Thyroid gland (tissue), 4 donors: ENCODE measurements around the gene TASOR2. TPM values are rescaled to one million over a fixed set of nuclear protein-coding genes. Genes with fewer than 3 reads are reported as not detected.

Experiments
- DNase-seq, 2 donors: peaks; one replicate each; pipeline ENCODE4 v3.0.0-alpha.2; 2019
- H3K27ac ChIP-seq, 3 donors: fragments of 200-600 bp; sonication (generic); 1 replicate in 2 of 3; 2 replicates in 1 of 3; pipeline ENCODE4 v1.5.1; 2016 to 2019; ENCODE audit warnings: mild to moderate bottlenecking in 1 of 3, moderate library complexity in 1 of 3
- H3K27me3 ChIP-seq: fragments of 200-600 bp; sonication (generic); one replicate; pipeline ENCODE4 v1.5.1; 2019
- H3K36me3 ChIP-seq, 2 donors: fragments of 200-600 bp; sonication (generic); one replicate each; pipeline ENCODE4 v1.5.1; 2016 to 2019
- H3K4me1 ChIP-seq, 2 donors: fragments of 200-600 bp; sonication (generic); one replicate each; pipeline ENCODE4 v1.5.1; 2017 to 2019
- H3K4me3 ChIP-seq, 3 donors: fragments of 200-600 bp; sonication (generic); replicated peaks in 1 of 3; 1 replicate in 2 of 3; 2 replicates in 1 of 3; pipeline ENCODE4 v1.5.1; 2016; ENCODE audit warnings: mild to moderate bottlenecking in 1 of 3
- H3K9me3 ChIP-seq: fragments of 200-600 bp; sonication (generic); one replicate; pipeline ENCODE4 v1.5.1; 2017
- CTCF ChIP-seq, 6 experiments: fragments of 200-600 bp in 3 of 6; fragments of 450-650 bp in 3 of 6; sonication (generic) in 3 of 6; IDR thresholded peaks; one replicate each; pipeline ENCODE4 v1.5.1; 2016 to 2019; ENCODE audit warnings: antibody characterized with exemption in 6 of 6, mild to moderate bottlenecking in 2 of 6, inconsistent platforms in 1 of 6, moderate library complexity in 1 of 6
- POLR2A ChIP-seq, 2 donors: fragments of 450-650 bp; IDR thresholded peaks; one replicate each; pipeline ENCODE4 v1.6.1; 2017; ENCODE audit warnings: antibody characterized with exemption in 2 of 2, mild to moderate bottlenecking in 2 of 2, moderate library complexity in 1 of 2
- WGBS, 2 donors: methylation state at CpG; one replicate each; pipeline ENCODE4 v1.1.5; 2017; 5-methylcytosine and 5-hydroxymethylcytosine counted together
- intact Hi-C: fragments of 100-400 bp; cut with DNase I; formaldehyde crosslinking; loops from one replicate; pipeline ENCODE4 v1.15.1; 2023
- total RNA-seq, 4 donors: library from RNA; depleted of rRNA; stranded (reverse); fragments of >200 nt; gene quantifications; one replicate each; pipeline ENCODE4 v1.2.3, GENCODE V29; 2016

Gene TASOR2
- total RNA-seq, 4 donors from 2014 or later: 73.2 to 132 (median 96.3) TPM

DNA sequence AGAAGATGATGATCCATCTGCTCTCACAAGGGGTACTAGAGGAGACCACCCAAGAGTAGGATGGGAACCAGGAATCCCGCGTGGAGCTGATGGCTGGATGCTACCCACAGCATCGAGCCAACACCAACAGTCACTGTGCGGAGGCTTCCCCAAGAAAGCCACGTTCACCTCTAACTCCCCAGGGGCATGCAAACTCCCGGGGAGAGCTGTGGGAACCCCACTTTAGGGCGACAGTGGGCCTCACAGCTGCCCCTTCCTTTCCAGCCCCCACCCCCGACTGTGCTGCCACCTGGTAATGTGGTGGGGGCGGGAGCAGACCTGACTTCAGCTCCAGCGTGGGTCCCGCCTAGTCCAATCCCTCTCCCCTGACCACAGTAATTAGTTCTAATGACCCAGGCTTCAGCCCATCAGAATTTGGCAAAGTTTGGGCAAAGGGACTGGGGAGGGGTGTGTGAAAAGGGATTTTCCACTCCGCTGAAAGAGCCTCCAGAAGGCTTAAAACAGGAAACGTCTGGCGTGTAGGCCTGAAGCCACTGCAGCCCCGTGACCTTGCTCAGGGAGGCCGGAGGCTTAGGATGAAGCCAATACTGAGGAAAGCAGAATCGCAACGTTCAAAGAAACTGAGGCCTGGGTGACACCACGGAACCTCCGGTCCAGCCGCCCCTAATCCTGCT lies 38.6 kb upstream of the TASOR2 start:
- TF ChIP-seq CTCF (IDR thresholded peaks at IDR 0.05) (no peak), POLR2A (IDR thresholded peaks at IDR 0.05) (no peak)
- 62 to 77% methylated on average over 19 to 20 of the region's 21 CpGs for WGBS, 2 donors
- Histone ChIP-seq H3K27ac (peak overlapping the region; percentile 62 to 71 (median 66)), H3K27me3 (no peaks in the 10 kb centered on the region), H3K4me3 (no peak overlapping the region), H3K4me1 (peaks cover 0 to 14% of the 10 kb centered on the region in 2 donors), H3K9me3 (no peaks in the 10 kb centered on the region), H3K36me3 (peaks cover 8 to 10% of the 10 kb centered on the region in 2 donors)
- DNase-seq: peak in 1 of 2 donors; percentile 19
- intact Hi-C loops: no loop called here

DNA sequence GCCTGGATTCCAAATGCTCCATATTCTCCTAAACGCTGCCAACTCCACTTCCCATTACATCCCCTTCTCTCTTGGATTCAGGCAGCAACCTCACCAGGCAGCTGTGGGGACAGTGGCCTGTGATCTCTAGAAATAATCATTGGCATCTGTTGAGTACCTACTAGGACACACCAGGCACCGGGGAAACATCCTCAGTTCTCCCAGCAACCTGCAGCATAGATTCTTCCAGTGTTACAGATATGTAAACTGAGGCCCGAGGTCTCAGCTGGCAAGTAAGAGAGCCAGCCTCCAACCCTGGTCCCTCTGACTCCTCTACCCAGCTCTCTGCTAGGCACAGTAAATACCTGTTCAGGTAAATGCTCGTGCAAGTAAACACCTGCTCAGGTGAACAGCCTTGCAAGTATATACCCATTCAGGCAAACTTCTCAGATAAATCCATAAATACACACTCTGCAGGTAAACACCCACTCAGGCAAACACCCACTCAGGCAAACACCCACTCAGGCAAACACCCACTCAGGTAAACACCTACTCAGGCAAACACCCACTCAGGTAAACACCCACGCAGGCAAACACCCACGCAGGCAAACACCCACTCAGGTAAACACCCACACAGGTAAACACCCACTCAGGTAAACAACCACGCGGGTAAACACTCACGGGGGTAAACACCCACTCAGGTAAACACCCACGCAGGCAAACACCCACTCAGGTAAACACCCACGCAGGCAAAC lies 37.0 kb upstream of the TASOR2 start:
- H3K4me3 ChIP-seq: no peak overlapping the region
- WGBS, 2 donors: 88 to 94% methylated on average over 11 of the region's 11 CpGs
- peaks cover 0 to 14% of the 10 kb centered on the region in 2 donors for H3K4me1 ChIP-seq
- no peak for TF ChIP-seq CTCF (IDR thresholded peaks at IDR 0.05)
- TF ChIP-seq POLR2A (IDR thresholded peaks at IDR 0.05): no peak
- intact Hi-C loops: no loop called here
- no peak for DNase-seq
- H3K9me3 ChIP-seq: no peaks in the 10 kb centered on the region
- no peaks in the 10 kb centered on the region for H3K27me3 ChIP-seq
- no peak overlapping the region for H3K27ac ChIP-seq
- no peaks in the 10 kb centered on the region for H3K36me3 ChIP-seq

GRCh38 chr10:5648494-5649457 lies 35.9 kb upstream of the TASOR2 start:
- H3K27me3 ChIP-seq: no peaks in the 10 kb centered on the region
- no peaks in the 10 kb centered on the region for H3K36me3 ChIP-seq
- peaks cover 0 to 12% of the 10 kb centered on the region in 2 donors for H3K4me1 ChIP-seq
- DNase-seq: no peak
- WGBS, 2 donors: 95% methylated on average over 45 to 46 of the region's 50 CpGs
- H3K27ac ChIP-seq: no peak overlapping the region
- no peak overlapping the region for H3K4me3 ChIP-seq
- H3K9me3 ChIP-seq: no peaks in the 10 kb centered on the region
- intact Hi-C loops: no loop called here
- TF ChIP-seq CTCF (IDR thresholded peaks at IDR 0.05): no peak
- TF ChIP-seq POLR2A (IDR thresholded peaks at IDR 0.05): no peak

DNA sequence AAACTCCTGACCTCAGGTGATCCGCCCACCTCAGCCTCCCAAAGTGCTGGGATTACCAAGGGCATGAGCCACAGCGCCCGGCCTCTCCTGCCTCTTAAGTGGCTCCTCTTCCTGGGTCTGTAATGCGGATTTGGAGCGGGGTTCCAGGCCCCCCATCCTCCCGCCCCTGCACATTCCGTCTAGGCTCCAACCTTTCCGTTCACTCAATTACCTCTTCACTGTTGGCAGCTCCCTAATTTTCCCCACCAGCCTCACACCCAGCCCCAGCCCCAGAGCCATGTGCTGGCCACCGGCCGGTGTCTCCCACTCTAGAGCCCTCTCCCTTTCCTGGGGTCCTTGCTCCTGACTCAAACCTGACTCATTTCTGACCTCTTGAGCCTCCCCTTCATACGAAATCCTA lies 34.9 kb upstream of the TASOR2 start:
- Histone ChIP-seq H3K27ac (no peak overlapping the region), H3K9me3 (no peaks in the 10 kb centered on the region), H3K4me1 (peaks cover 0 to 10% of the 10 kb centered on the region in 2 donors), H3K4me3 (no peak overlapping the region), H3K36me3 (no peaks in the 10 kb centered on the region), H3K27me3 (no peaks in the 10 kb centered on the region)
- no peak for TF ChIP-seq POLR2A (IDR thresholded peaks at IDR 0.05)
- no peak for TF ChIP-seq CTCF (IDR thresholded peaks at IDR 0.05)
- intact Hi-C loops: no loop called here
- WGBS, 2 donors: 97 to 99% methylated on average over 11 of the region's 11 CpGs
- no peak for DNase-seq
